ENCODE data around the gene TSSC4.

The TSSC4 gene

DNA sequence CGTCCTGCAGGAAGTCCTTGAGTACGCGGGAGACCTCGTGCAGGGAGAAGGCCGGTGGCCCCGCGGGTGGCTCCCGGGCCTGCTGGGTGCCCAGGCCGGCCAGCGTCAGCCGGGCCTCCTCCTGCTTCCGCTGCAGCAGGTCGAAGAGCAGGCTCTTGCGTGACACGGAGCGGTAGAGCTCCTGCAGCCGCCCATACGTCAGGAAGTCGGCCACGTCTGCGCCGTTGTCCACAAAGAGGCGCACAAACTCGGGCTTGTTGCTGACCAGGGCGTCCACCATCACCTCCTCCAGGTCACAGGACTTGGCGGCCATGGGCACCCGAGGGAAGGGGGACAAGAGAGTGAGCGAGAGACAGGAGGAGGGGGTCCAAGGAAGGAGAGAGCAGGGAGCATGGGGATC, 14.6 kb downstream of the TSSC4 start:
- Mint-ChIP-seq H3K27me3 (ENCODE audit: low read depth) (no peaks in the 10 kb centered on the region), H3K4me1 (no peaks in the 10 kb centered on the region), H3K9me3 (no peaks in the 10 kb centered on the region), H3K36me3 (ENCODE audit: low read depth) (no peaks in the 10 kb centered on the region), H3K27ac (peak overlapping the region in 1 of 3 experiments; percentile 51), H3K4me3 (no peak overlapping the region)
- TF ChIP-seq, protein P1, sequence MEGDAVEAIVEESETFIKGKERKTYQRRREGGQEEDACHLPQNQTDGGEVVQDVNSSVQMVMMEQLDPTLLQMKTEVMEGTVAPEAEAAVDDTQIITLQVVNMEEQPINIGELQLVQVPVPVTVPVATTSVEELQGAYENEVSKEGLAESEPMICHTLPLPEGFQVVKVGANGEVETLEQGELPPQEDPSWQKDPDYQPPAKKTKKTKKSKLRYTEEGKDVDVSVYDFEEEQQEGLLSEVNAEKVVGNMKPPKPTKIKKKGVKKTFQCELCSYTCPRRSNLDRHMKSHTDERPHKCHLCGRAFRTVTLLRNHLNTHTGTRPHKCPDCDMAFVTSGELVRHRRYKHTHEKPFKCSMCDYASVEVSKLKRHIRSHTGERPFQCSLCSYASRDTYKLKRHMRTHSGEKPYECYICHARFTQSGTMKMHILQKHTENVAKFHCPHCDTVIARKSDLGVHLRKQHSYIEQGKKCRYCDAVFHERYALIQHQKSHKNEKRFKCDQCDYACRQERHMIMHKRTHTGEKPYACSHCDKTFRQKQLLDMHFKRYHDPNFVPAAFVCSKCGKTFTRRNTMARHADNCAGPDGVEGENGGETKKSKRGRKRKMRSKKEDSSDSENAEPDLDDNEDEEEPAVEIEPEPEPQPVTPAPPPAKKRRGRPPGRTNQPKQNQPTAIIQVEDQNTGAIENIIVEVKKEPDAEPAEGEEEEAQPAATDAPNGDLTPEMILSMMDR (IDR thresholded peaks at IDR 0.05; ENCODE audit: unreplicated experiment in 3 of 3) = no peak

DNA sequence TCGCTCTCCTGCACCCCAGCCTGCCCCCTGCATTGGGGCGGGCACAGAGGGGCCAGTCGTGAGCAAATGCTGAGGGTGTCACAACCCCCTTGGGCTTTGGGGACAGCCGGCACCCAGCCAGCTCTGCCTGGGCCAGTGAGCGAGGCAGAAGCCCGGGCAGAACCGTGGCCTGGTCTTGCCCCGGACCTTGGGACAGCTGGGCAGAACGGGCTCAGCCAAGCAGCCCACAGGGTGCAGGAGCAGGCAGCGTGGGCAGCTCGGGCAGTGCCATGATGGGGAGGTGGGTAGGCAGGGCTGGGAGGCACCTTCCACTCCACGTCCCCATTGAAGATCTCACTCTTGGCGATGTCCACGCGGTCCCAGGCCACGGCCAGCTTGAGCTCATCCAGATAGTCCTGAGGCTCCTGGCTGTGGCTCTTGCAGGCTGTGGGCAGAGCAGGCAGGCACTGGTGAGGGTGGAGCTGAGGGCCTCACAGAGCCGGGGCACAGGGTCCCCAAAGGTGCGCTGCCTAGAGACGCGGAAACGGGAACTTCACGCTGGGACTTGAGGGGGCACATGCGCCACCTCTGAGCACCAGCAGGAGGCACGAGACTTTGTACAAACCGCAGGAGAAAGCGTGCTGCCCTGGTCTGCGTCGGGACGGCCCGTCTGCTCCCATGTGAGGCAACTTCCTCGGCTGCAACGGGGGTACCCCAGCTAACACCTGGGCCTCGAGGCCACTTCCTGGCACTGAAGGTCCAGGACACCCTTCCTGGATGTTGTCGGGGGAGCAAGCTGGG, 15.2 kb downstream of the TSSC4 start:
- TF ChIP-seq, protein P1 (IDR thresholded peaks at IDR 0.05; ENCODE audit: unreplicated experiment in 3 of 3) = no peak
- H3K27me3 Mint-ChIP-seq (ENCODE audit: low read depth) = no peaks in the 10 kb centered on the region
- no peak overlapping the region for H3K4me3 Mint-ChIP-seq
- no peaks in the 10 kb centered on the region for H3K9me3 Mint-ChIP-seq
- H3K4me1 Mint-ChIP-seq = no peaks in the 10 kb centered on the region
- H3K36me3 Mint-ChIP-seq (ENCODE audit: low read depth) = no peaks in the 10 kb centered on the region
- H3K27ac Mint-ChIP-seq = peak overlapping the region in 1 of 3 experiments; percentile 75

DNA sequence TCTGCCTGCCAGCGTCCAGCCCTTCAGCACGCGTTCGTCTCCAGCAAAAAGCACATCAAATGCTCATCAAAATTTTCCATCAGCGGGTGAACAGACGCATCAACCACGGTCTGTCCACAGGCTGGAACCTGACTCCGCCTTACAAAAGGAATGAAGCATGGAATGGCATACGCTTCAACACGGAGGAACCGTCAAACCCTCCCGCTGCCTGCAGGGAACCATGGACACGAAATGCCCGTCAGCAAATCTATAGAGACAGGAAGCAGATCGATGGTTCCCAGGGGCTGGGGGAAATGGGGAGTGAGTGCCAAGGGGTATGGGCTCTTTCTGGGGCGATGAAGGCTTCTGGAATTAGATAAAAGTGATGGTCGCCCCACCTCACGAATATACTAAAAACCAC, 16.2 kb downstream of the TSSC4 start:
- no peaks in the 10 kb centered on the region for H3K4me1 Mint-ChIP-seq
- H3K27ac Mint-ChIP-seq = peak overlapping the region; percentile 65 to 89 (median 79)
- no peaks in the 10 kb centered on the region for H3K36me3 Mint-ChIP-seq (ENCODE audit: low read depth)
- H3K9me3 Mint-ChIP-seq = no peaks in the 10 kb centered on the region
- TF ChIP-seq, protein P1 (IDR thresholded peaks at IDR 0.05; ENCODE audit: unreplicated experiment in 3 of 3) = no peak
- H3K4me3 Mint-ChIP-seq = no peak overlapping the region
- no peaks in the 10 kb centered on the region for H3K27me3 Mint-ChIP-seq (ENCODE audit: low read depth)

DNA sequence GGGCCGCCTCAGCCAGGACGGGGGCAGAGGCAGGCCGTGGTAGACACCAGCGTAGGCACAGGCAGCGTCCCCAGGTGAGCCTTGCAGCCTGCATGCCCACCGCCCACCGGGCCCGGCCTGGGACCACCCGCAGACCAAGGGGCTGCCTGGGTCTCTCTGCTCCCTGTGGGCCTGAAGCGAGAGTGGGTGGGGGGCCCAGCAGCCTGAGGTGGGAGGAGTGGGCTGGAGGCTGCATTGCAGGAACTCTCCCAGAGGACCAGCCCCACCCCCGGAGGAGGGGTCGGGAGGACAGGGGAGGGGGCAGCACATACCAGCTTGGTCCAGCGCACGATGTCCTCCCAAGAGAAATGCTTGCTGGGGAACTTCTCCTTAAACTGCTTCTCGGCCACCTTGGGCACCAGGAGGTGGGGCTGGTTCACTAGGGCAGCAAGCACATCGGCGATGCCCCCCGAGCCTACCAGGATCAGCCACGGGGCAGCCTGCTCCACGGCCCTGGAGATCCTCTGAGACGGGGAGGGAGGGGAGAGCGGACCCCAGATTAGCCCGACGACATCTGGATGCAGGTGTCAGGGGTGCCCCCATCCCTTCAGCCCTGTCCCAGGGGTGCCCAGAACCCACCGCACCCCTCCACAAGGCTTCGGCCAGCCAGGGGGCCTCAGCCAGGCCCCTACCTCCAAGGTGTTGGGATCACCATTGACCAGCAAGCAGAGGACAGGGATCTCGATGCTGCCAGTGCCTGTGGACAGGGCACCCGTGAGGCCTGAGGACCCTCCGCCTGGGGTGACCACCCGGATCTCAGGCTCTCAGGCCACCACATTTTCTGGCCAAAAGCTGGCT, 17.5 kb downstream of the TSSC4 start:
- TF ChIP-seq, protein P1 (IDR thresholded peaks at IDR 0.05; ENCODE audit: unreplicated experiment in 3 of 3) = no peak
- Mint-ChIP-seq H3K4me3 (no peak overlapping the region), H3K36me3 (ENCODE audit: low read depth) (no peaks in the 10 kb centered on the region), H3K27ac (peak overlapping the region in 2 of 3 experiments; percentile 80 to 83), H3K4me1 (no peaks in the 10 kb centered on the region), H3K27me3 (ENCODE audit: low read depth) (no peaks in the 10 kb centered on the region), H3K9me3 (no peaks in the 10 kb centered on the region)

DNA sequence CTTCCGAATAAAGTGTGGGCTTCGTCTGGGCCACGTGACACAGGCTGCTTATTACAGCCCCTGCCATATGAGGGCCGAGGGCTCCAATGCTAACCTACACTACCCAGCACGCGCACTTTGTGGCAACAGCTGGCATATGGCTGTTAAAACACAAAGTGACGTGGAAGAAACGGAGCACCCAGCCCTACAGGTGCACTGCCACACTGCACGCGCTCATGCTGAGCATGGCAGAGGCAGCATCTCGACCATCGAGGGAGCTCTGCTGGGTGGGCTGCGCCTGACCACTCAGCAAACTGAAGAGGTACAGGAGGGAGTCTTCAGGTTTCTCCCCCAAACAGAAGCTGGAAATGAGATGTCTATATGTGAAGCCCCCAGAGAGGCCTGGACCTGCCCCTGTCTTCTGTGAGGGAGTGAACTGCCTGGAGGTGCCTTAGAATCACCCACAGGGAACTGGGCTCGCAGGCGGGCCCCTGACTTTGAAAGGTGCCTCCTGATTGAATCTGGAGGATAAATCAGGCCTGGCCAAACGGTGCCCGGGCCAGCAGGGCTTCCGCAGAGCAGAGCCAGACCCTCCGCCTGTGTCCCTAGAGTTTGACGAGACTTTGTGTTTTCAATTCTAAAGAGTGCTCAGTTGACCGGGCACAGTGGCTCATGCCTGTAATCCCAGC, 18.3 kb downstream of the TSSC4 start:
- Mint-ChIP-seq H3K27ac (peak overlapping the region; percentile 73 to 83 (median 80)), H3K4me3 (no peak overlapping the region), H3K36me3 (ENCODE audit: low read depth) (no peaks in the 10 kb centered on the region), H3K4me1 (no peaks in the 10 kb centered on the region), H3K27me3 (ENCODE audit: low read depth) (no peaks in the 10 kb centered on the region), H3K9me3 (no peaks in the 10 kb centered on the region)
- TF ChIP-seq, protein P1 (IDR thresholded peaks at IDR 0.05; ENCODE audit: unreplicated experiment in 3 of 3) = no peak
